GM20000 (cell line): ENCODE data around the gene SDCCAG8.

Experiments
- DNase-seq: peaks from one replicate; pipeline ENCODE4 v3.0.0; 2012; ENCODE audit warnings: low spot score
- TF ChIP-seq, protein P1 (sequence below): IDR thresholded peaks from 2 replicates; pipeline ENCODE4 v1.5.1; 2012; ENCODE audit warnings: mild to moderate bottlenecking, control low read depth; ENCODE audit errors: extremely low read depth, missing control alignments

SDCCAG8 gene

DNA sequence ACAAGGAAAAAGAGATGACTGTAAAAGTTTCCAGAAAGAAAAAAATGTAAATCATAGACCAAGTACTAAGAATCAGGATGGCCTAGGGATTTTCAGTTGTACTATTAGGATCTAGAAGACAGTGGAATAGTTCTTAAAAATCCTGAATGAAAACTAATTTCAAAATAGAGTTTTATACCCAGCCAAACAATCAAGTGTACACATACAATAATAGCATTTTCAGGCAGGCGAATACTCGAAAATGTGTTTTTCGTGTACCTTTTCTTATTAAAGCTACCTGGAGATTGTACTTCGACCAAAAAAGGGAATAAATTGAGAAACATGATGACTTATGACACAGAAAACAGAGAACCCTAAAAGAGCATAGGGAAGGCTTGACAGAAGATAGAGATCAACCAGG, 118.6 kb downstream of the SDCCAG8 start:
- TF ChIP-seq, protein P1, sequence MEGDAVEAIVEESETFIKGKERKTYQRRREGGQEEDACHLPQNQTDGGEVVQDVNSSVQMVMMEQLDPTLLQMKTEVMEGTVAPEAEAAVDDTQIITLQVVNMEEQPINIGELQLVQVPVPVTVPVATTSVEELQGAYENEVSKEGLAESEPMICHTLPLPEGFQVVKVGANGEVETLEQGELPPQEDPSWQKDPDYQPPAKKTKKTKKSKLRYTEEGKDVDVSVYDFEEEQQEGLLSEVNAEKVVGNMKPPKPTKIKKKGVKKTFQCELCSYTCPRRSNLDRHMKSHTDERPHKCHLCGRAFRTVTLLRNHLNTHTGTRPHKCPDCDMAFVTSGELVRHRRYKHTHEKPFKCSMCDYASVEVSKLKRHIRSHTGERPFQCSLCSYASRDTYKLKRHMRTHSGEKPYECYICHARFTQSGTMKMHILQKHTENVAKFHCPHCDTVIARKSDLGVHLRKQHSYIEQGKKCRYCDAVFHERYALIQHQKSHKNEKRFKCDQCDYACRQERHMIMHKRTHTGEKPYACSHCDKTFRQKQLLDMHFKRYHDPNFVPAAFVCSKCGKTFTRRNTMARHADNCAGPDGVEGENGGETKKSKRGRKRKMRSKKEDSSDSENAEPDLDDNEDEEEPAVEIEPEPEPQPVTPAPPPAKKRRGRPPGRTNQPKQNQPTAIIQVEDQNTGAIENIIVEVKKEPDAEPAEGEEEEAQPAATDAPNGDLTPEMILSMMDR = no peak
- no peak for DNase-seq

DNA sequence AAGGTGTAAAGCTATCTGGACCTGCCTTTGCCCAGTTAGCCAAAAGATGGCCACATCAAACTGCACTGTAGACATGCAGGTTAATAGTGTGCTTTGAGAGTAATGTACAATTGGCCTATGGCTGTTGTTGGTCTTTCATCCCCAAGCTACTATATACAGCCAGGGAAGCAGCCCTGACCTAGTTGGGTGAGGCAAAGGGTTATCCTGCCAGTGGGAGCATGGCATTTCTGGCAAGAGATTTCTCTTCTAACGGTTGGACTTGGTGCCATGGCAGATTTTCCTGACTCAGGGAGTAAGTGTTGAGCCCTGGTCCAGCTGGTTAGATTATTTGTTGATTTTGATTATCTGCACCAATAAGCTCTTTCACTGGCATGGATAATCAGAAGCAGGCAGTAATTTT, 119.8 kb downstream of the SDCCAG8 start:
- DNase-seq = no peak
- TF ChIP-seq, protein P1 = no peak

DNA sequence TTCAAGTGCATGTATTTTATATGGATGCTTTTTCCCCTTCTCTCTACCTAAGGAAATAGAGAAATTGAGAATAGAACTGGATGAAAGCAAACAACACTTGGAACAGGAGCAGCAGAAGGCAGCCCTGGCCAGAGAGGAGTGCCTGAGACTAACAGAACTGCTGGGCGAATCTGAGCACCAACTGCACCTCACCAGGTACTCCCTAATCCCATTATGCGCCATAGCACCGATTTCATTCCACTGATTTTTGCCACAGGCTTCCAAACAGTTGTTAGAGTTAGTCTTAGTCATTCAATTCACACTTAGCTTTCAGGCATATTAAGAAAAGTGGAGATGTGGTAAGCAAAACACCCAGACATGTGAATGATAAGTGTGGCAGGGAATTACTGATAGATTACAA, 122.8 kb downstream of the SDCCAG8 start:
- TF ChIP-seq, protein P1 = no peak
- DNase-seq = no peak

DNA sequence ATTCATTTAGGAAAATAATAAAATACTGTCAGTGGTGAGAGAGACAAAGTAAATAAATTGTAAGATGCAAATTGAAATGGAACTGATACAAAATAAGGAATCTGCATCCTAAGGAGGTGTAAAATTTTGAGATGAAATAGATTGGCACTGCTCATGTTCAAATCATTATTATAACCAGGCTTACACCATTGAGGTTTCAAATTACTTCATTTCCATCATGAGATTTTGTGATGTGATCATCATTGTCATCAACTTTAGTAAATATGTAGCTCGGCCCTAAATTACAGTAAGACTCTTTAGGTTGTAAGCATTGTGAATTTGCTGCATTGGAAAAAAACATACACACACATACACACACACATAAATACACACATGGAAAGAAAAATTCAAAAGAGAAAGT, 123.4 kb downstream of the SDCCAG8 start:
- DNase-seq = no peak
- TF ChIP-seq, protein P1 = no peak

DNA sequence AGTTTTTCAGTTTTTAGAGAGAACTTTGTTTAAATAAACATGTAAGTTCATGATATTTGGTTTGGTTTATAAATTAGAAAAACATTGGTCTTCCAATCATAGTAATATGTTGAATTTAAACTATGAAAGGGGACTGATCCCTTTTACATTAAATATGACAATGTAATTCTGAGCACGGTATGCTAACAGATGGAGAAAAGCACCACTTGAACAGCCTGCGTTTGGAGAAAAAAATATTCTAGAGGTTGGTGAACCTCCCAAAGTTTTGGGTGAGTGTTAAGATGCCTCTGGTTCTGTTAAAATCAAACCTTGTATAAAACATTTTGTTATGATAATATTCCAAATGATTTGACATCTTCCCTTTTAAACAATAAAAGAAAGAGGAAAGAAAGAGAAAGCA, 123.9 kb downstream of the SDCCAG8 start:
- TF ChIP-seq, protein P1 = no peak
- no peak for DNase-seq

DNA sequence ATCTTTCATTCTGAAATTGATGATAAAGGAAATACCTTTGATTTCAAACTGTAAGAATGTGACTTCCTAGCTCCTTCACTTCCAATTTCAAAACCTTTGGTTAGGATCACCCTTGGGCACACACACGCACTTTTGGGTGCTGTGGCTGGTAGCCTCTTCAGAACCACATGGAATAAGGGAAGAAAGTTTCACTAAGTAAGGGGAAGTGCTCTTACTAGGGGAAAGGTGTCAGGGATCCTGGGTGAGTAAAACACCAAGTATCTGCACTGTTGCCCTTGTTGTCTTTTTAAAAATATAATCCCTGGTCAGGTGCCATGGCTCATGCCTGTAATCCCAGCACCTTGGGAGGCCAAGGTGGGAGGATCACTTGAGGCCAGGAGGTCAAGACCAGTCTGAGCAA, 132.4 kb downstream of the SDCCAG8 start:
- DNase-seq = no peak

DNA sequence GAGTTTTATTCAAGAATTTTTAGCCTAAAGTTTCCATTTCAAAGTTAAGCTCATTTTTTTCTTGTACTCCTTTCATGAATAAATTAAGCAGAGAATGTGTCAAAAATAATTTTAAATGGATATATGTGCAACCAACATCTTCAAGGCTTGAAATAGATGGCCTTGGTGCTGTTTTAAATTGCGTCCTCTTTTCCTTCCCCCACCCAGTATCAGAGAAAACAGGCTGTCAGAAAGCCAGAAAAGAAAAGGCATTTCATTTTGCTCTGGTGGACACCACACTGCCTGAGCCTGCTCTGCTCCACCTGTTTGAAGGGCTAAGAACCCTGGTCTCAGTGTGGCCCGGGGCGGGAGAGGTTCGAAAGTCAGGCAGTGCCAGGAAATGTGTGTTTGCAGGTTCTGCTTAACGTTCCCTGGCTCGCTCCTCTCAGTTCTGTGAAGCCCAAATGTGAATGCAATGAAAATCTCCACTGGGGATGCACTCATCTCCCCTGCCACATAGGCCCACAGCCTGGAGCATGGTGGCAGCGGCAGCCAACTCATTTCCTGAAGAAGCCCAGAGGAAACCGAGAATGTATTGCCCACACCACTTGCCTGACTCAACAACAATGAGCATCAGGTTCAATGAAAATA, 134.4 kb downstream of the SDCCAG8 start:
- no peak for DNase-seq
- TF ChIP-seq, protein P1 = no peak

More for the DNA sequence above, 132.4 kb downstream of the SDCCAG8 start:
- TF ChIP-seq, protein P1 = no peak
